Occipital lobe (tissue), 2 donors: ENCODE measurements around the gene LRCOL1. TPM values are rescaled to one million over a fixed set of nuclear protein-coding genes. Genes with fewer than 3 reads are reported as not detected.

Experiments
- DNase-seq: peaks from one replicate; lab custom pipeline; 2025; lab: John Stamatoyannopoulos, UW
- total RNA-seq: library from RNA; depleted of rRNA; stranded (reverse); fragments of >200 nt; gene quantifications from one replicate; pipeline ENCODE4 v1.2.3, GENCODE V29; 2014

Gene LRCOL1
- total RNA-seq, 1 donor from 2014 or later = not detected

DNA sequence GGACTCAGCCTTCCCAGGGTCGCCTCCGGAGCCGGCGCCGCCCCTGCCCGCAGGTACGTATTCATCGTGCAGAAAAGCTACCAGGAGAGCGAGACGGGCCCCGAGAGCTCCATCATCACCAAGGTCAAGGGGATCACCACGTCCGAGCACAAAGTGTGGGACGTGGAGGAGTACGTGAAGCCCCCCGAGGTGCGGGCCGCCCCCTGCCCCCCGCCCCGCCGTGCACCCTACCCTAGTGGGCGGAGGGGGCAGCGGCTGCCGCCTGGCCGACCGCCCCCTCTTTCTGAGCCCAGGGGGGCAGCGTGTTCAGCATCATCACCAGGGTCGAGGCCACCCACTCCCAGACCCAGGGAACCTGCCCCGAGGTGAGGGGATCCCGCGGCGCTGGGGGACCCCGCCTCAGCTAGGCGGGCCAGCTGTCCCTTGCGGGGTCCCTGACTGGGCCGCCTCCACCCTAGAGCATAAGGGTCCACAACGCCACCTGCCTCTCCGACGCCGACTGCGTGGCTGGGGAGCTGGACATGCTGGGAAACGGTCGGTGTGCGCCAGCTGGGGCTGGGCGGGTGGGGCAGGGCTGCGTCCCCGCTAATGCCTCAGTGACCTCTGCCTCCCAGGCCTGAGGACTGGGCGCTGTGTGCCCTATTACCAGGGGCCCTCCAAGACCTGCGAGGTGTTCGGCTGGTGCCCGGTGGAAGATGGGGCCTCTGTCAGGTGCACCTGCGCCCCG, 9.2 kb upstream of the LRCOL1 start:
- DNase-seq = no peak

- DNase-seq = no peak
These were observed 8.6 kb upstream of the LRCOL1 start for GRCh38 chr12:132619071-132619385.

DNA sequence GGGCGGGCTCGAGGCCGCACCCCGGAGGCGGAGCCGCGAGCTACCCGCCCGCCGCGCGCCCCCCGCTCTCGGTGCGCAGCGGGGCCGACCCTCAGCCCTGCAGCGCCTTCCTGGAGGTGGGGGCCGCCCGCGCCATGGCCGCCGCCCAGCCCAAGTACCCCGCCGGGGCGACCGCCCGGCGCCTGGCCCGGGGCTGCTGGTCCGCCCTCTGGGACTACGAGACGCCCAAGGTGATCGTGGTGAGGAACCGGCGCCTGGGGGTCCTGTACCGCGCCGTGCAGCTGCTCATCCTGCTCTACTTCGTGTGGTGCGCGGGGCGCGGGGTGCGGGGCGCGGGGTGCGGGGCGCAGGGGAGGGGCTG, 8.3 kb upstream of the LRCOL1 start, which contains the start of gene P2RX2:
Gene P2RX2 (plus strand): TSS at position 94 of the 361 bp plus-strand sequence. CDS start 41 bp downstream, at position 135.
- no peak for DNase-seq

GRCh38 chr12:132617822-132618682, 7.7 kb upstream of the LRCOL1 start:
- no peak for DNase-seq

DNA sequence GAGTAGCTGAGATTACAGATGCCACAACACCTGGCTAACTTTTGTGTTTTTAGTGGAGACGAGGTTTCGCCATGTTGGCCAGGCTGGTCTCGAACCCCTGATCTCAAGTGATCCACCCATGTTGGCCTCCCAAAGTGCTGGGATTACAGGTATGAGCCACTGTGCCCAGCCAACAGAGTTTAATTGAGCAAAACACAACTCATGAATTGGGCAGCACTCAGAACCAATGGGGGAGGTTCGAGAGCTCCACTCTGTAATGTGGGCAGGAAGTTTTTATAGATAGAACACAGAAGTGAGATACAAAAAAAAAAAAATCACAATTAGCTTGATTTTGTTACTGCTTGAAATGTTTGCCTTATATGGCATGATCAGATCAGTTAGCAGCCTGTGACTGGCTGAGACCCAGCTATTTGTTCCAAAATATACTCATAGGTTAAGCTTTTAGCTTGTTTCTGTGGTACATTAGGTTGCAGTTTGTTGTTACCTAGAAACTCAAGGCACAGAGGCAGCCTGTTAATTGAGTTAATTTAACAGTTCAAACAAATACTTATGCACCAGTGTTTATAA, 6.8 kb upstream of the LRCOL1 start:
- no peak for DNase-seq

DNA sequence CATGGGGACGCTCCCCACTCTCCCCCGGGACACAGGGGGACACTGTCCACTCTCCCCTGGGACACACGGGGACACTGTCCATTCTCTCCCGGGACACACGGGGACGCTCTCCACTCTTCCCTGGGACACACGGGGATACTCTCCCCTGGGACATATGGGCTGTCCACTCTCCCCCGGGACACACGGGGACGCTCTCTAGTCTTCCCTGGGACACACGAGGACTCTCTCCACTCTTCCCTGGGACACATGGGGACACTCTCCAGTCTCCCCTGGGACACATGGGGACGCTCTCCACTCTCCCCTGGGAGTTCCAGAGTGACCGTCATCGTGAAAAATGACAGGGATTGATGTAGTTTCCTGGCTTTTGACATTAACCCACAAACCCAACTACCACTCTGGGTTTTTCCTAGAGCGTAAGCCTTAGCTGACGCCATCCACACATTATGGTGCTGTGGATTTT, 5.2 kb upstream of the LRCOL1 start:
- DNase-seq = no peak

DNA sequence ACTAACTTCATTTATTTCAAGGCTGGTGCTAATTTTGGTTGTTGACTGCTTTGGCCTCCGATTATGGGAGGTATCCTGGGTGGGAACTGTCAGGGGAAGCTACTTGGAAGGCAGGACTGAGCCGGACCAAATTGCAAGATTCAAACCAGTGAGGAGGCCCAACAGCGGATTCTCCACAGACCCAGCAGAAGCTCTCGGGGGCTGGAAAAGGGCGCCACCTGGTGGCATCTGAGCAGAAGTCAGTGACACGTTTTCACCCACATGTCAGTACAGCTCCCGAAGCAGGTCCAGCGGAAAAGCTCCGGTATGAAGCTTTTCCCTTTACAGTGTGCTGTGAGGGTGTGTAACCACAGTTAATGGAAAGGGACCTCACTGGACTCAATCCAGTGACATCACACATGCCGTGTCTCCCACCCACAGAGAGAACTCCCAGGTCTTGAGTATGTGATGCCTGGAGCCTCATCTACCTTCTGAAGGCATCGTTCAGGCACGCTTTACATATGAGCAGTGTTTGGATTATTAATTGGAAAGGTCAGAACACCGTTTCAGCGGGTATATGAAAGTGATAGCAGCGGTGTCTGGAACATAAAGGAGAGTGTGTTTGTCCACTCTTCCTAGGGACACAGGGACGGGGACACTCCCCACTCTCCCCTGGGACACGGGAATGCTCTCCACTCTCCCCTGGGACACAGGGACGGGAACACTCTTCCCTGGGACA, 4.6 kb upstream of the LRCOL1 start:
- peak; percentile 63 for DNase-seq

DNA sequence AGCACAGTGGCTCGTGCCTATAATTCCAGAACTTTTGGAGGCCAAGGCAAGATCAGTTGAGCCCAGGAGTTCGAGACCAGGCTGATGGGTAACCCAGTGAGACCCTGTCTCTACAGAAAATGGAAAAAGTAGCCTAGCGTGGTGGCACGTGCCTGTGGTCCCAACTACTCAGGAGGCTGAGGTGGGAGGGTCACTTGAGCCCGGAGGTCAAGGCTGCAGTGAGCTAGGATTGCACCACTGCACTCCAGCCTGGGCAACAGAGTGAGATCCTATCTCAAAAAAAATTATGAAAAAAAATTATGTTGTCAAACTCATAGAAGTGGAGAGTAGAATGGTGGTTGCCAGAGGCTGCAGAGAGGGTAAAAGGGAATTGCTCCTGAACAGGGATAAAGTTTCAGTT, 3.6 kb upstream of the LRCOL1 start:
- no peak for DNase-seq

DNA sequence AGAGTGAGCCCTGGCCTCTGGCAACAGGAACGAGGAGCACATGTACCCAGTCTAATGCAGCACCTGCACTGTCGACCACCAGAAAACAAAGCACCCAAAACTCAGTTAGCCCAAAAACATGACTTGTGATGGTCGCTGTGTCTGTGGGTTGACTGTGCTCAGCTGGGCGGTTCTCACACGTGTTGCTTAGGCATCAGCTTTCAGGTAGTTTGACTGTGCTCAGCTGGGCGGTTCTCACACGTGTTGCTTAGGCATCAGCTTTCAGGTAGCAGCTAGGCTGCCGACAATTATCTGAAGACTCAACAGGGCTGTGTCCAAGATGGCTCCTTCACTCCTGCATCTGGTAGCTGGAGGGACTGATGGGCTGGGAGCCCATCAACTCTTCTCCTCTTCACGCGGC, 1.2 kb upstream of the LRCOL1 start:
- no peak for DNase-seq

DNA sequence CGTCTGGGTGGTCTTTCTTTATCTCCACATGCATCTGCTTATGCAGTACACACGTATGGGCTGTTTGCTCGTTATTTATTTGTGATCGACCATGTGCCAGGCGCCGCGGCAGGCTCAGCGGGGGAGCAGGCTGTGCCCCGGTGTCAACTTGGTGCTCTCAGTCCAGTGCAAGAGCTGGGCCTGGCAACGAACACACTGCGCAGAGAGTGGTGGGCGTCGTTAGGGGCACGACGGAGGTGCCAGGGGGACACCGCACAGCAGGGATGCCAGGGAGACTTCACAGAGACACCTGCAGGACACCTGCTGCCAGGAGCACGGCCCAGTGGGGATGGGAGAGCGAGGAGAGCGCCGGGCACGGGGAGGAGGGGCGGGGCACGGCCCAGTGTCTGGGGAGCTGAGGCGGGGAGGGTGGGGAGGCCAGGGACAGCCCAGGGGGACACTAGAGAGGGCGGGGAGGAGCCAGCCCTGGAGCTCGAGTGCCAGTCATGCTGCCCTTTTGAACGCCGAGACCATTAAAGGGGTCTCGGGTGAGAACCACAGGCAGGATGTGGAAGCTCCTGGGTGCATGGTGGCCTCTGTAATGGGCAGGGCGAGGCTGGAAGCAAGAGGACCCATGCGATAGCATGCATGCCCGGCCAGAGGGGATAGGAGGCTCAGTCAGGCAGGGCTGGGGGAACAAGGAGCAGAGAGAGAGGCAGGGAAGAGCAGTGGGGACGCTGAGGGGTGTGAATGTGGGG, 652 bp upstream of the LRCOL1 start:
- no peak for DNase-seq

DNA sequence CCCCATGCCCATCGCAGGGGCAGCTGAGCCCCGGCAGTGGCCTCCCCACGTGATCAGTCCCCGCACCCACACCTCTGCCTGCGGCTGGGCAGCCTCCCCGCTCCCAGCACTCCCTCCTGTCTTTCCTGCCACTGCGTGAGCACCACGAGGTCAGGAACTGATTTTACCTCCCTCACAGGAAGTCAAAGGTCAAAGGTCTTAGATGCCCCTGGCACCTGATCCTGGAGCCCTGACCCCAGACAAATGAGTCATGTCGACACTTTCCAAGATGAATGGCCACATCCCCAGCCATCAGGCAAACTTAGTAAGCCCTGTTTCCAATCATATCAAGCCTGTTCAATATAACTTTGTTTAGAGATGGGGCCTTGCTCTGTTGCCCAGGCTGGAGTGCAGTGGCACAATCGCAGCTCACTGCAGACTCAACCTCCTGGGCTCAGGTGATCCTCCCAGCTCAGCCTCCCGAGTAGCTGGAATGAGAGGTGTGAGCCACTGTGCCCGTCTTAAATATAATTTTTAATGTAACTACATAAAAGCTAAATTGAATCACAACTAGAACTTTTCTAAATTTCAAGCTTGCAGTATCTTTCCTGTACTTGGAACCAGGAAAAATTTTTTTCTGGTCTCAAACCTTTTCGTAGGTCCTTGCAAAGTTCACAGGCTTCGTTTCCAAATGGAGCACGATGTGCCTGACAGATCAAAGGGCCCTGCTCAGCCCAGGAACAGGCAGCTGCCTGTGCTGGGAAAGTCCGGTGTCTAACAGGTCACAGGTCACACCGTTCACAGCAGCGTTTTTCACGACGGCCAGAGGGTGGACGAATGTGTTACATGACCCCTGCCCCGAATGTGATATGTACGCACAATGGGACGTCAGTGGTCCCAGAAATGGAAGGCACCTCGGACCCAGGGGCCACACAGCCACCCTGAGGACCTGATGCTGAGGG, 1.9 kb downstream of the LRCOL1 start:
- no peak for DNase-seq

- no peak for DNase-seq
These were observed 3.5 kb downstream of the LRCOL1 start for GRCh38 chr12:132606927-132607326.

GRCh38 chr12:132606466-132606865, 3.9 kb downstream of the LRCOL1 start:
- DNase-seq = no peak

DNA sequence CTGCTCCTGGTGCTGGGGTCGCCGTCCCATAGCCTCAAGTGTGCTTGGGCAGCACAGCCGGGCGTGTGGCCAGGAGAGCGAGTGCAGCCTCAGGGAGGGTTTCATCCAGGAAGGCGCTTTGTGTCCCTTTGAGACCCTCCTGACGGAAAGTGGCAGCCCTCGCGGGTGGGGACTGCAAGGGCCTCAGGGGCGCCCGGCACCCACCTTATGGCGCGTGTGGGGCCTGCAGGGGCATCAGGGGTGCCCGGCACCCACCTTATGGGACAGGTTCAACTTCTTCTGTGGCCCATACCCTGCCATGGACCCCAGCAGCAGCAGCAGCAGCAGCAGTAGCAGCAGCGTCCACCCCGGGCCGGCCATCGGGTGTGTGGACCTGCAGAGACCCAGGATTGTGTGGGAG, 4.5 kb downstream of the LRCOL1 start:
- DNase-seq = no peak

GRCh38 chr12:132604668-132605441, 5.5 kb downstream of the LRCOL1 start:
- no peak for DNase-seq

- DNase-seq = no peak
These were observed 6.2 kb downstream of the LRCOL1 start for GRCh38 chr12:132604151-132604618.

- no peak for DNase-seq
These were observed 6.9 kb downstream of the LRCOL1 start for GRCh38 chr12:132603240-132604150.
